ENCODE data around the gene PSAT1.

GRCh38 chr9:78325846-78326360, 29.0 kb downstream of the PSAT1 start:
- TF ChIP-seq EZH2 (IDR thresholded peaks at IDR 0.05; ENCODE audit: insufficient read depth, poor library complexity, severe bottlenecking): no peak
- TF ChIP-seq EZH2phosphoT487 (IDR thresholded peaks at IDR 0.05; ENCODE audit: insufficient read depth, low read depth): no peak

Measured in GM23248 (cell line).